ENCODE results near the gene PPP6R3. TPM values are rescaled to one million over a fixed set of nuclear protein-coding genes. Genes with fewer than 3 reads are reported as not detected.

The PPP6R3 gene
- total RNA-seq, 2 donors from 2014 or later, result 110 to 138 TPM

DNA sequence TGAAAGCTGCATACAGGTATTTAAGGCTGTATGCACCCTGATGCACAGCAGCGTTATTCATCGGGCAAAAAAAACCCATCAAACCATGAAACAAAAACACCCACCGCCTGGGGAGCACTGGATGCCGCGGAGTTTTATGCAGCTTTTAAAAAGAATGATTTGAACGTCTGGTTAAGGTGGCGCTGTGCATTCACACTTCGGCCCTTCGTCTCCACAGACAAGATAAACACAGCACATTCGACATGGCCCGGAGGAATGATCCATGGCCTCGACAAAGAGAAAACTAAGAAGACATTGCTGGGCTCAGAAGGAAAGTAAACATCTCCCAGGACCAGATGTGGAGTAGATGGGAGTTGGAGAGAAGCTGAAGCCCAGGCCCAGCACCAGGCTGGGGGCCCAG, 183.0 kb downstream of the PPP6R3 start:
- H3K27ac Mint-ChIP-seq, result no peak overlapping the region
- H3K27me3 Mint-ChIP-seq, result peaks cover 3% of the 10 kb centered on the region
- no peak overlapping the region for H3K4me3 Mint-ChIP-seq
- no peaks in the 10 kb centered on the region for H3K4me1 Mint-ChIP-seq
- H3K36me3 Mint-ChIP-seq (ENCODE audit: low read depth), result no peaks in the 10 kb centered on the region
- peaks cover 10% of the 10 kb centered on the region for H3K9me3 Mint-ChIP-seq
- no peak for ATAC-seq (replicated peaks)

DNA sequence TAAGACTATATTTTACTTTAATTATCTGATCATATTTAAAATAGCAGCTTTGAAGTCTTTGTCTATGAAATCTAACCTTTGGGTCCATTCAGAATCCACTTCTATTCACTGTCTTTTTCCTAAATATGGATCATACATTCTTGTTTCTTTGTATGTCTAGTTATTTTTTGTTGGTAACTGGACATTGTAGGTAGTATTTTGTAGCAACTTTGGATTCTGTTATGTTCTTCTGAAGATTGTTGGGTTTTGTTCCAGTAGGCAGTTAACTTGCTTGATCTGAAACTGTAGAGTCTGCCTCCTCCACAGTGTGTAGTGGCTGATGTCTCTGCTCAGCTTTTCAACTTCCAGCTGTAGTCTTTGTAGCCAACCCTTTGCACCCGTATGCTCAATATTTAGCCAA, 186.3 kb downstream of the PPP6R3 start:
- ATAC-seq (replicated peaks), result no peak
- Mint-ChIP-seq H3K4me3 (no peak overlapping the region), H3K4me1 (no peaks in the 10 kb centered on the region), H3K27ac (no peak overlapping the region), H3K36me3 (ENCODE audit: low read depth) (no peaks in the 10 kb centered on the region), H3K9me3 (peaks cover 10% of the 10 kb centered on the region), H3K27me3 (peaks cover 3% of the 10 kb centered on the region)

DNA sequence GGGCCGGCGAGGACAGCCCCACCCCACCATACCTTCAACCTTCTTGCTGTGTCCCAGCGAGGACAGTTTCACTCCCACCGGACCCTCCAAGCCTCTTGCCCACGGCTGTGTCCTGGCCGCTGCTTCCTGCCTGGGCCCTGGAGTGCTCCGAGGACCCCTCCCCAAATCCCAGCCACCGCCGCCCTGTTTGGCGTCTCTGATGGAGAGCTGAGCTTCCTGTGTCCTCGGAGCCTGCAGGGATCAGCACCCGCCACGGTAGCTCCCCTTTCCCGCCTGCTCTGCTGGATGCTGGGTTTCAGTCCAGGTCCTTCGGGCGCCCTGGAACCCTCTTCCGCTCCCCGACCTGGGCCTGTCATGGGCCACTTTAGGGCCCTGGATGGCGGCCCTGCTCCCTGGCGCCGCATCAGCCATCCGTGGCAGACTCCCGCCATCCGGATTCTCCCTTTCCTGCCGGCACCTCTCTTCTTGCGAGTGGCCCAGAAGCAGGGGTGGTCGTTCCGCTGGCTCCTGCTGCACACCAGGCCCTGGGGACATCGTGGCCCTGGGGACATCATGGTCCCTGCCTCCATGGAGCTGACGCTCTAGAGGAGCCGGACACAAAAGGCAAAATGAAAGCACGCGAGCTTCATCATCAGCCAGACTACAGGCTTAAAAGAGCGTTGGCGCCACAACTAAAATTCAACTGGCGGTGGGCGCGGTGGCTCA, 189.5 kb downstream of the PPP6R3 start:
- no peak for ATAC-seq (replicated peaks)
- Mint-ChIP-seq H3K4me1 (no peaks in the 10 kb centered on the region), H3K36me3 (ENCODE audit: low read depth) (no peaks in the 10 kb centered on the region), H3K27ac (no peak overlapping the region), H3K27me3 (no peaks in the 10 kb centered on the region), H3K4me3 (no peak overlapping the region), H3K9me3 (peaks cover 6% of the 10 kb centered on the region)

DNA sequence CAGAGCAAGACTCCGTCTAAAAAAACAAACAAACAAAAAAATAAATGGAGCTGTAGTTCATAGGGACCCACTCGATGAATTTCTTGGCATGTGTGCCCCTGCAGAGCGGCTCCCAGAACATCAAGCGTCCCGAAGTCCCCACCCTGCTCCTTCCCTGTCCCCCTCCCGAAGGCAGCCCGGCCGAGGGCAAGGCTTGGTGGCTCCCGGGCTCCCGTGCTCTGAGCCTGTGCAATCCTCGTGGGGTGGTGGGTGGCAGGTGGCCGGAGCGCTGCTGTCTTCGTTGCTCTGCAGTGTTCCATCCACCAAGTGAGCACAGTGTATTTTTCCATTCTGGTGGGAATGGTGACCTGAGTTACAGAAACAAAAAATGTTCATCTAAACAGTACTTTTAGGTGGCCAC, 190.2 kb downstream of the PPP6R3 start:
- no peaks in the 10 kb centered on the region for H3K4me1 Mint-ChIP-seq
- peaks cover 1% of the 10 kb centered on the region for H3K27me3 Mint-ChIP-seq
- ATAC-seq (replicated peaks), result no peak
- no peak overlapping the region for H3K4me3 Mint-ChIP-seq
- no peaks in the 10 kb centered on the region for H3K36me3 Mint-ChIP-seq (ENCODE audit: low read depth)
- H3K9me3 Mint-ChIP-seq, result peaks cover 6% of the 10 kb centered on the region
- H3K27ac Mint-ChIP-seq, result no peak overlapping the region

DNA sequence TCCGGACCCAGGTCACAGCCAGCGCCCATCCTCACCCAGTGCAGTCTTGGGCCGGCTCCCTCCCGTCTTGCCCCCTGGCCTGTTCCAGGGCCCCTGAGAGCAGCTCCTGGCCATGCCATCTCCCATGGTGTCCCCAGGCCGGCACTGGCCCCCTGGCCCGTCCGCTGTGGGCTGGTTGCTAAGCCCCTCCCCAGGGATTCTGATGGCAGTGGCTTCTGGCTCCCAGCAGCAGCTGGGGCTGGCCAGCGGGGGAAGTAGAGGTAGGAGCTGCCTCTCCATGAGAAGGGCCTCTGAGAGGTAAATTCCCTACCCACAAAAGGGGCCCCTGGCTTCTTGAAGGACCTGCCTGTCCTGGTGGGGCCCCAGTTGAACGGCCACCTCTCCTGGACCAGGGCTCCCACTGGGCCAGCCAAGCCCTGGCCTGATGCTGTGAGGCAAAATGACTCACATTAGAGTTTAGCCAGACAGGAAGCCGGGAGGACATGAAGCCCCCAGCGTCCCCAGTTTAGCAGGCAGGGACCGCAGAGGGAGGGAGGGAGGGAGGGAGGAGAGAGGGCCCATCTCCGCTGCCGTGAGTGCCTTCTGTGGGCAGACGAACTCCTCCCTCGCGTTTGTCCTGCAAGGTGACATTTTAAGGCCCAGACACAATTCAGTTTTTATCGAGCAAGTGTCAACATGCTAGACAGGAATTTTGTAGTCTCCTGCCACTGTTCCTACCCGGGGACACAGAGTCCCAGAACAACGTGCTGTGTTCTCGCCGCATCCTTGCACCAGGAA, 190.8 kb downstream of the PPP6R3 start:
- Mint-ChIP-seq H3K36me3 (ENCODE audit: low read depth) (no peaks in the 10 kb centered on the region), H3K27ac (no peak overlapping the region)
- no peak for ATAC-seq (replicated peaks)

DNA sequence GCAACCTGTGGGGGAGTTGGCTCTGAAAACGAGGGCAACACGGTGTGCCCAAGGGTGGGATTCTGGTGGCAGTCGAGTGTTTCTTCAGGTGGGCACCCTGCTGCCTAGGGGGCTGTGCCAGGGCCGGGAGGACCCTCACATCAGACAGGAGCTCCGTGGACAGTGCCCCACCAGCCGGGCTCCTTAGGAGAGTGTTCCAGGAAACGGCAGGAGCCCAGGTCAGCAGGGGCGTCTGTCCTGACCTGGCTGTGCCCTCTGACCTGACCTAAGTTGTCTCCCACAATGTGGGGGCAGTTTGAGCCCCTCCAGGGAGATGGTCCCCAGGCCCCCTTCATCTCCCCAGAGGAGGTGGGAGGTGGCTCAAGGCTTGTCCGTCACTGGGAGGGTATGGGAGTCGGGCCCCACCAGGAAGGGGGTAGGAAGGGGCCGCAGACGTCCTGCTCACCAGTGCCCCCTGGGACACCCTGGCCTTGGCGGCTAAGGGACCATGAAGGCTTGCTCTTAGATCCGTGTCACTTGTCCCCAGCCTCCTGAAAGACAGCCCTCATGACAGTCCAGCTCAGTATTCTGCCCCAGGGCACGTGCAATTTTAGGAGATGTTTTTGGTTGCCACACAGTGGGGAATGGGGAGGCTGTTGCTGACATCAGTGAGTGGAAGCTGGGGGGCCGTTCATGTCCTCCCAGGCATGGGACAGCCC, 191.6 kb downstream of the PPP6R3 start:
- Mint-ChIP-seq H3K4me3 (no peak overlapping the region), H3K9me3 (peaks cover 4% of the 10 kb centered on the region), H3K36me3 (ENCODE audit: low read depth) (no peaks in the 10 kb centered on the region), H3K27ac (no peak overlapping the region), H3K27me3 (peaks cover 9% of the 10 kb centered on the region), H3K4me1 (no peaks in the 10 kb centered on the region)
- no peak for ATAC-seq (replicated peaks)

More for the DNA sequence above, 190.8 kb downstream of the PPP6R3 start:
- Mint-ChIP-seq H3K4me3 (no peak overlapping the region), H3K4me1 (no peaks in the 10 kb centered on the region), H3K9me3 (peaks cover 6% of the 10 kb centered on the region), H3K27me3 (peaks cover 7% of the 10 kb centered on the region)

DNA sequence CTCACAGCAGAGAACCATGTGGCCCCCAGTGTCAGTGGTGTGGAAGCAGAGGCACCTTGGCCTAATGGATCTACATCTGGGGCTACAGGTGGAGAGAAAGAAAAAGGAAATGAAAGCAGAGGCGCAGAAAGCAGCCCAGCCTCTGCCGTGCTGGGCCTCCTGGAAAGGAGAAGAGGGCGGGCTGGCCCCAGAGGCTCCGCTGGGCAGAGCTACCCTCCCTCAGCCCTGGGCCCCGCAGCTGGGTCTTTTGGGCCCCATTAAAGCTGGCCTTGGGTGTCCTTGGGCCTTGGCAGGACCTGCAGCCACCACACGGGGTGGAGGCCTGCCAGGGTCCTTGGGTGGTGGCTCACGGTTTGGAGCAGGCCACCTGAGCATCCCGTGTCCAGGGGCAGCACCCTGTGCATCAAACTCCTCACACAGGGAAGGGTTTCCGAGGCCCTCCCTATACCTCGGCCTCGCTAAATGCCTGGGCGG, 192.2 kb downstream of the PPP6R3 start:
- Mint-ChIP-seq H3K4me3 (no peak overlapping the region), H3K9me3 (no peaks in the 10 kb centered on the region), H3K27ac (no peak overlapping the region), H3K36me3 (ENCODE audit: low read depth) (no peaks in the 10 kb centered on the region), H3K27me3 (peaks cover 9% of the 10 kb centered on the region), H3K4me1 (no peaks in the 10 kb centered on the region)
- no peak for ATAC-seq (replicated peaks)

DNA sequence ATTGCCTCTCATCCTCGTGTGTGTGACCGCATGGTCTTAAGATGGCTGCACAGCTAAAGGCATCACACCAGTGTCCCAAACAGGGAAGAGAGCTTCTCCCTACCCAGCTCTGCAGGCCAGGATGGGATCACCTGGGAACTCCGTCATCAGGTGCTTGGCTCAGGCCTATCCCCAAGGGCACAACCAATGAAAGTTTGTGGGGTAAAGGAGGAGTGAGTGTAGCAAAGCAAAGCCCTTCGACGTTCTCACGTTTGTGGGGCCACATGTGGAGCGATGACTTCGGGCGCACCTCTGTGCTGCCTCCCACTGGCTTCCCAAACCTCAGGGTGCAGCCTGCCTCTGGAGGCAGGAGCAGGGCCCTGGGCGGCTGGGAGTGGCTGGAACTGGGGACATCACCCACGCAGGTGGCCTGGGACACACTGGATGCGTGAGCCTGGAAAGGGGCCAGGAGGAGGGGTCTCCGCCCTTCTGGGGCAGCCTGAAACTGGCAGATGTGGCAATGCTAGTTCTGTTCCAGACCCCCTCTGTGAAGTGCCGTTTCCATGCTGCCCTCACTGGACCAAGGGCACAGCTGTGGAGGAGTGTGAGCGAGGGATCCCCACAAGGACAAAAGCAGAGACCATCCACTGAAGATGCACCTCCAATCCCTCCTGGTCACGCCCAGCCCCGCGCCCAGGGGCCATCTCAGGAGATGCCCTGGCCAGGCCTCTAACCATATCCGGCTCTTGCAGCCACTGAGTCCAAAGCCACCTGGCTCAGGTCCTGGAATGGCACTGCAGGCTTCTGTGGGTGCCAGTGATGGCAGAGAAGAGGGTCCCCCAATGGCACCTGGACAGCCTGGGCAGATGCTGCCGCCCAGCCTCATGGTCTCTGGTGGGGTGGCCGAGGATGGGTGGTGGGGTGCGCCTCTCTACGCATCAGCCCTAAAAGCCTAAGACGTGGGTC, 193.2 kb downstream of the PPP6R3 start:
- no peak for ATAC-seq (replicated peaks)
- H3K36me3 Mint-ChIP-seq (ENCODE audit: low read depth), result no peaks in the 10 kb centered on the region
- H3K27me3 Mint-ChIP-seq, result peaks cover 9% of the 10 kb centered on the region
- H3K4me1 Mint-ChIP-seq, result no peaks in the 10 kb centered on the region
- no peak overlapping the region for H3K27ac Mint-ChIP-seq
- H3K4me3 Mint-ChIP-seq, result no peak overlapping the region
- no peaks in the 10 kb centered on the region for H3K9me3 Mint-ChIP-seq

DNA sequence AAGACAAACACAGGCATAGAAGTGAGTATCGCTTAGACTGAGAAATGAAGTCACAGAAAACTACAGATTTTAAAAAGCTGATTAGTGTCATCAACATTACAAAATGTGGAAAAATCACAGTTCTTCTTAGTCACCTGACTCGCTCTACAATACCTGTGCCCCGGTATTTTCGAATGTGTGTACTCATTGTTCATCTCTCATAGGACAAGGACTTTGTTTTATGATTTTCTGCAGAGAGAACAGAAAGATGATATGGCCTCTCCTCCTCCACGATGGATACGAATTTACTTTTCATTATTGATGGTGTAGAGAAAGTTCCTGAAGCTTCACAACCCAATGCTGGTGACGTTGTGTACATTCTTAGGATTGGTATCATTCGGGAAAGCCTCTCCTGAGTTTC, 194.4 kb downstream of the PPP6R3 start:
- ATAC-seq (replicated peaks), result no peak
- no peaks in the 10 kb centered on the region for H3K36me3 Mint-ChIP-seq (ENCODE audit: low read depth)
- no peaks in the 10 kb centered on the region for H3K4me1 Mint-ChIP-seq
- peaks cover 9% of the 10 kb centered on the region for H3K27me3 Mint-ChIP-seq
- no peak overlapping the region for H3K4me3 Mint-ChIP-seq
- no peaks in the 10 kb centered on the region for H3K9me3 Mint-ChIP-seq
- no peak overlapping the region for H3K27ac Mint-ChIP-seq

DNA sequence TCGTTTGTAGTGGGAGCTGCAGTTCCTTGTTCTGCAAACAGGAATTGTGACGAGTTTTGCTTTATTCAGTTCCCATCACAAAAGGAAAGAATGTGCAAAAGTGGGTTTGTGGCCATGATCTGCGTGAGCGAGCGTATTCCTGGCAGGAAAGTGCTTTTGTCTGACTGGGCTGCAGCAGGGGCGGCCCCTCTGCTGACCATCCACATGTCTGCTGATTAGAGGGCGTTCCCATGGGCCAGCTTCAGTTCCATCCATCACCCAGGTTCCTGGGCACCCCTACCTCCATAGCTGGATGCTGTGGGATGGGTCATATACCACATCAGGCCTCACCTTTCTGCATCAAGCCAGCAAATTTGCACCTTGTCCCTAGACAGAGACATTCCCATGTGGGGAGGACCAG, 194.9 kb downstream of the PPP6R3 start:
- ATAC-seq (replicated peaks), result no peak
- no peak overlapping the region for H3K27ac Mint-ChIP-seq
- peaks cover 10% of the 10 kb centered on the region for H3K27me3 Mint-ChIP-seq
- no peaks in the 10 kb centered on the region for H3K4me1 Mint-ChIP-seq
- no peaks in the 10 kb centered on the region for H3K9me3 Mint-ChIP-seq
- no peaks in the 10 kb centered on the region for H3K36me3 Mint-ChIP-seq (ENCODE audit: low read depth)
- no peak overlapping the region for H3K4me3 Mint-ChIP-seq

DNA sequence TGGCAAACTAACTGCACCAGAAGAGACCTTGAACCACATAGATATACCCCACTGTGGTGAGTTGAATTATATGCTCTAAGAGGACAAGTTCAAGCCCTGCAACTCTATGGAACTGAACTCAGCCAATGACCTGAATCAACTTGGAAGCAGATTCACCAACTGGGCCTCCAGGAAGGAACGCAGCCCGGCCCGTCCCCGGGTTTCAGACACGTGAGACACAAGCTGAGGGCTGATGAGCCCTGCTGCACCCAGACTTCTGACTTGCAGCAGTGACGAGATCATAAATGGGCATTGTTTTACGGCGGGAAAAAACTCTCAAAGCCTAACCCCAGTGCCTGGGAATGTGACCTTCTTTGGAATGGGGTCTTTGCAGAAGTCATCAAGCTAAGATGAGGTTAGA, 195.3 kb downstream of the PPP6R3 start:
- no peaks in the 10 kb centered on the region for H3K36me3 Mint-ChIP-seq (ENCODE audit: low read depth)
- ATAC-seq (replicated peaks), result no peak
- no peaks in the 10 kb centered on the region for H3K4me1 Mint-ChIP-seq
- H3K4me3 Mint-ChIP-seq, result no peak overlapping the region
- H3K27me3 Mint-ChIP-seq, result peaks cover 11% of the 10 kb centered on the region
- no peaks in the 10 kb centered on the region for H3K9me3 Mint-ChIP-seq
- no peak overlapping the region for H3K27ac Mint-ChIP-seq

DNA sequence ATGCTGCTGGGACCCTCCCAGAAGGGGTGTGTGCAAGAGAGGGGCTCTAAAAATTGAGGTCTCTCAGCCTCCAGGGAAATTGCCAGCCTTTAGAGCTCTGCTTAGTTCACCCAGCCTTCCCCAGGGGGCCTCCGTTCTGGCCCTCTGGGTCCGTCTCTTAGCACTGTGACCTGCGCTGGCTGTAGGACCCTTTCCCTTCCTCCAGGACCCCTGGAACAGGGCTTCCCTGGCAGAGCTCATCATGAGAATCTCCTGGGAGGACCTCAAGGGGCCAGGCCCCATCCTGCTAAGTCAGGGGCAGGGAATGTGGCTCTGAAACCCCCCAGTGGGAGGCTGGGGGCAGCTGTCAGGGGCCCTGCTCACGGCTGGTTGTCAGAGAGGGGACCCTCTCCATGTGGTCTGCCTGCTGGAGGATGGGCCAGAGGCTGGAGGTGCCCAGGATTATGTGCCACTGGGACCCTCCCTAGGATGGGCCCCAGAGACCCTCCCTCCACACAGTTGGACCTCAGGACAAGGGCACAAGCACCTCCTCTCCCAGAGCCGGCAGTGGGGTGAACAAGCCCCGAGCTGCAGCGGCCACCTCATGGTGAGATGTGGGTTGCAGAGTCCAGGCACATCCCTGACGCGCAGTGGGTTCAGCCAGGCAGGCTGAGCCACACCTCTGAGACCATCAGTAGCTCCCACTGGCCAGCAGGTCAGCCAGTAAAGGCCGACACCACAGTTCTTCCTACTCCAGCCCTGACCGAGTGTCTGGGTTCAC, 196.6 kb downstream of the PPP6R3 start:
- H3K4me1 Mint-ChIP-seq, result no peaks in the 10 kb centered on the region
- H3K36me3 Mint-ChIP-seq (ENCODE audit: low read depth), result no peaks in the 10 kb centered on the region

DNA sequence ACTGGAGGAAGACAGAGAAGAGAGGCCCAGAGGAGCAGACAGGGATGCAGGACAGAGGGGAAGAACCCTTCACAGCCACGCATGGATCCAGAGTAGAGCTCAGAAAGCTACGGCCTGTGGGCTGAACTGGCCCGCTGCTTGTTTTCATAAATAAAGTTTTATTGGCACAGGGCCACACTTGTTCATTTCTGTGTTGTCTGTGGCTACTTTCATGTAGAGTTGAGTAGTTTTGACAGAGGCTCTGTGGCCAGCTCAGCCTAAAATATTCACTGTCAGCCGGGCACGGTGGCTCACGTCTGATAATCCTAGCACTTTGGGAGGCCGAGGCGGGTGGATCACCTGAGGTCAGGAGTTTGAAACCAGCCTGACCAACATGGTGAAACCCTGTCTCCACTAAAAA, 197.5 kb downstream of the PPP6R3 start:
- no peak overlapping the region for H3K4me3 Mint-ChIP-seq
- no peak overlapping the region for H3K27ac Mint-ChIP-seq
- no peaks in the 10 kb centered on the region for H3K9me3 Mint-ChIP-seq
- H3K4me1 Mint-ChIP-seq, result no peaks in the 10 kb centered on the region
- H3K27me3 Mint-ChIP-seq, result peaks cover 14% of the 10 kb centered on the region
- ATAC-seq (replicated peaks), result no peak
- no peaks in the 10 kb centered on the region for H3K36me3 Mint-ChIP-seq (ENCODE audit: low read depth)

More for the DNA sequence above, 196.6 kb downstream of the PPP6R3 start:
- H3K27ac Mint-ChIP-seq, result no peak overlapping the region
- no peak for ATAC-seq (replicated peaks)
- no peaks in the 10 kb centered on the region for H3K9me3 Mint-ChIP-seq
- no peak overlapping the region for H3K4me3 Mint-ChIP-seq
- peaks cover 11% of the 10 kb centered on the region for H3K27me3 Mint-ChIP-seq

Measured in activated T-helper 17 cell treated with anti-CD3 and anti-CD28 coated beads, Interleukin-2, amount 50 U/mL, for 72 hours (primary cell).